Neural cell (in vitro differentiated cells): ENCODE data around the gene CYB561. TPM values are rescaled to one million over a fixed set of nuclear protein-coding genes. Genes with fewer than 3 reads are reported as not detected.

Experiments
- H2AFZ ChIP-seq: fragments of 200-600, 300-800 bp; sonication (generic), shearing (Covaris generic); 2 replicates; pipeline ENCODE4 v1.6.0; 2014; ENCODE audit warnings: low read depth, mild to moderate bottlenecking, antibody characterized with exemption, low read length, moderate library complexity
- H3F3A ChIP-seq: fragments of 200-600 bp; shearing (Covaris generic); 2 replicates; pipeline ENCODE4 v1.6.1; 2016; ENCODE audit warnings: mild to moderate bottlenecking, moderate library complexity, mixed read lengths, antibody characterized with exemption, low read length; ENCODE audit not compliant: insufficient read depth, poor library complexity, severe bottlenecking
- H3K27ac ChIP-seq: fragments of 200-600, 300-800 bp; sonication (generic), shearing (Covaris generic); 2 replicates; pipeline ENCODE4 v1.5.1; 2014; ENCODE audit warnings: mild to moderate bottlenecking, low read length, moderate library complexity
- H3K27me3 ChIP-seq: fragments of 300-800, 200-600 bp; sonication (generic), shearing (Covaris generic); 2 replicates; pipeline ENCODE4 v1.6.0; 2014; ENCODE audit warnings: mild to moderate bottlenecking, low read depth, low read length, moderate library complexity; ENCODE audit not compliant: insufficient read depth
- H3K36me3 ChIP-seq: fragments of 300-800, 200-600 bp; sonication (generic), shearing (Covaris generic); 2 replicates; pipeline ENCODE4 v1.5.1; 2014; ENCODE audit warnings: mild to moderate bottlenecking, antibody characterized with exemption, low read length, moderate library complexity; ENCODE audit not compliant: insufficient read depth
- H3K4me2 ChIP-seq: fragments of 300-800, 200-600 bp; sonication (generic), shearing (Covaris generic); 2 replicates; pipeline ENCODE4 v1.6.0; 2014; ENCODE audit warnings: mild to moderate bottlenecking, low read length
- H3K4me3 ChIP-seq: fragments of 300-800, 200-600 bp; sonication (generic), shearing (Covaris generic); 2 replicates; pipeline ENCODE4 v1.5.1; 2014; ENCODE audit warnings: mild to moderate bottlenecking, low read length, moderate library complexity
- H3K79me2 ChIP-seq: fragments of 200-600 bp; shearing (Covaris generic); replicated peaks from 2 replicates; pipeline ENCODE4 v1.6.0; 2014; ENCODE audit warnings: mild to moderate bottlenecking, low read length, moderate library complexity; ENCODE audit not compliant: insufficient read depth
- H3K9ac ChIP-seq: fragments of 300-800, 200-600 bp; sonication (generic), shearing (Covaris generic); 2 replicates; pipeline ENCODE4 v1.6.1; 2016; ENCODE audit warnings: mild to moderate bottlenecking, low read length, mixed read lengths
- H3K9me2 ChIP-seq: fragments of 200-600 bp; shearing (Covaris generic); 2 replicates; pipeline ENCODE4 v1.6.1; 2016; ENCODE audit warnings: mild to moderate bottlenecking, low read length, mixed read lengths; ENCODE audit not compliant: insufficient read depth
- H3K9me3 ChIP-seq: fragments of 200-600, 300-800 bp; sonication (generic), shearing (Covaris generic); 2 replicates; pipeline ENCODE4 v1.6.1; 2016; ENCODE audit warnings: mild to moderate bottlenecking, mixed run types, low read length, moderate library complexity, mixed read lengths
- H4K20me1 ChIP-seq: fragments of 200-600 bp; shearing (Covaris generic); 2 replicates; pipeline ENCODE4 v1.6.1; 2016; ENCODE audit warnings: mild to moderate bottlenecking, mixed run types; ENCODE audit not compliant: insufficient read depth
- CTCF ChIP-seq: fragments of 450-650 bp; IDR thresholded peaks from 2 replicates; pipeline ENCODE4 v1.5.1; 2014; ENCODE audit warnings: antibody characterized with exemption, mild to moderate bottlenecking, moderate library complexity; ENCODE audit not compliant: poor library complexity, severe bottlenecking
- EP300 ChIP-seq: fragments of 450-650 bp; conservative IDR thresholded peaks from 2 replicates; pipeline ENCODE4 v1.6.1; 2014; ENCODE audit warnings: antibody characterized with exemption, mild to moderate bottlenecking, moderate library complexity; ENCODE audit not compliant: poor library complexity, severe bottlenecking
- EZH2 ChIP-seq: fragments of 200-600, 300-800 bp; shearing (Covaris generic), sonication (generic); IDR thresholded peaks from 2 replicates; pipeline ENCODE4 v1.6.1; 2014; ENCODE audit warnings: antibody characterized with exemption, low read length, borderline replicate concordance, mild to moderate bottlenecking; ENCODE audit not compliant: insufficient read depth, poor library complexity, severe bottlenecking
- MXI1 ChIP-seq: fragments of 450-650 bp; conservative IDR thresholded peaks from 2 replicates; pipeline ENCODE4 v1.6.1; 2014; ENCODE audit warnings: antibody characterized with exemption, mild to moderate bottlenecking; ENCODE audit not compliant: poor library complexity, severe bottlenecking
- POLR2AphosphoS5 ChIP-seq: IDR thresholded peaks from 2 replicates; pipeline ENCODE4 v1.6.1; 2012
- RAD21 ChIP-seq: fragments of 450-650 bp; conservative IDR thresholded peaks from 2 replicates; pipeline ENCODE4 v1.6.1; 2014; ENCODE audit warnings: antibody characterized with exemption, mild to moderate bottlenecking, moderate library complexity
- REST ChIP-seq: IDR thresholded peaks from 2 replicates; pipeline ENCODE4 v1.6.1; 2012; ENCODE audit warnings: borderline replicate concordance
- SMC3 ChIP-seq: fragments of 450-650 bp; conservative IDR thresholded peaks from 2 replicates; pipeline ENCODE4 v1.6.1; 2014; ENCODE audit warnings: antibody characterized with exemption, mild to moderate bottlenecking, moderate library complexity; ENCODE audit not compliant: poor library complexity
- TAF1 ChIP-seq: IDR thresholded peaks from 2 replicates; pipeline ENCODE4 v1.6.1; 2012; ENCODE audit warnings: low read depth
- polyA plus RNA-seq: library from polyadenylated mRNA; depleted of rRNA; stranded (reverse); fragments of >200 nt; gene quantifications from 2 replicates; pipeline ENCODE4 v1.2.3, GENCODE V29; 2014

CYB561 gene
- polyA plus RNA-seq, 1 donor from 2014 or later: 15.7 TPM

- no peaks in the 10 kb centered on the region for H3F3A ChIP-seq
- no peaks in the 10 kb centered on the region for H4K20me1 ChIP-seq
- no peaks in the 10 kb centered on the region for H3K79me2 ChIP-seq
- no peak overlapping the region for H3K9ac ChIP-seq
- no peaks in the 10 kb centered on the region for H3K36me3 ChIP-seq
- H3K9me2 ChIP-seq: no peaks in the 10 kb centered on the region
- H3K4me3 ChIP-seq: no peak overlapping the region
- no peak overlapping the region for H2AFZ ChIP-seq
- TF ChIP-seq TAF1 (no peak), POLR2AphosphoS5 (no peak), SMC3 (no peak), CTCF (no peak), REST (no peak), EP300 (no peak), RAD21 (no peak), EZH2 (no peak), MXI1 (no peak)
- no peak overlapping the region for H3K27ac ChIP-seq
- no peaks in the 10 kb centered on the region for H3K27me3 ChIP-seq
- H3K4me2 ChIP-seq: no peak overlapping the region
- H3K9me3 ChIP-seq: no peaks in the 10 kb centered on the region
Measured at GRCh38 chr17:63494300-63494928, 48.3 kb upstream of the CYB561 start.

GRCh38 chr17:63493411-63493810, 47.3 kb upstream of the CYB561 start:
- no peaks in the 10 kb centered on the region for H3K27me3 ChIP-seq
- H3K4me2 ChIP-seq: no peak overlapping the region
- H4K20me1 ChIP-seq: no peaks in the 10 kb centered on the region
- no peak overlapping the region for H3K27ac ChIP-seq
- H3K36me3 ChIP-seq: no peaks in the 10 kb centered on the region
- no peaks in the 10 kb centered on the region for H3F3A ChIP-seq
- H3K9ac ChIP-seq: no peak overlapping the region
- H3K4me3 ChIP-seq: no peak overlapping the region
- no peak overlapping the region for H2AFZ ChIP-seq
- no peaks in the 10 kb centered on the region for H3K9me3 ChIP-seq
- no peak for TF ChIP-seq CTCF
- no peak for TF ChIP-seq RAD21
- TF ChIP-seq REST: no peak
- no peak for TF ChIP-seq MXI1
- TF ChIP-seq SMC3: no peak
- no peaks in the 10 kb centered on the region for H3K79me2 ChIP-seq
- H3K9me2 ChIP-seq: no peaks in the 10 kb centered on the region
